Omental fat pad (tissue), 4 donors: Measurements from ENCODE around the gene SLC24A3. TPM values are rescaled to one million over a fixed set of nuclear protein-coding genes. Genes with fewer than 3 reads are reported as not detected.

Experiments used
- ATAC-seq: fragments of 150-250 bp; one replicate; pipeline ENCODE4 v1.9.1; 2016; ENCODE audit warnings: mild to moderate bottlenecking, moderate library complexity; ENCODE audit not compliant: low FRiP score
- DNase-seq: peaks from one replicate; pipeline ENCODE4 v3.0.0-alpha.2; 2019; ENCODE audit warnings: low spot score
- total RNA-seq, 4 donors: library from RNA; depleted of rRNA; stranded (reverse); fragments of >200 nt; gene quantifications; one replicate each; pipeline ENCODE4 v1.1.0, GENCODE V29; 2016
- TF ChIP-seq, protein P1 (sequence below), 3 donors: fragments of 450-650 bp; IDR thresholded peaks; one replicate each; pipeline ENCODE4 v1.5.1; 2016 to 2017; ENCODE audit warnings: antibody characterized with exemption in 3 of 3, mild to moderate bottlenecking in 3 of 3, moderate library complexity in 2 of 3

Gene SLC24A3
- total RNA-seq, 4 donors from 2014 or later, result 6.3 to 14.0 (median 9.2) TPM

DNA sequence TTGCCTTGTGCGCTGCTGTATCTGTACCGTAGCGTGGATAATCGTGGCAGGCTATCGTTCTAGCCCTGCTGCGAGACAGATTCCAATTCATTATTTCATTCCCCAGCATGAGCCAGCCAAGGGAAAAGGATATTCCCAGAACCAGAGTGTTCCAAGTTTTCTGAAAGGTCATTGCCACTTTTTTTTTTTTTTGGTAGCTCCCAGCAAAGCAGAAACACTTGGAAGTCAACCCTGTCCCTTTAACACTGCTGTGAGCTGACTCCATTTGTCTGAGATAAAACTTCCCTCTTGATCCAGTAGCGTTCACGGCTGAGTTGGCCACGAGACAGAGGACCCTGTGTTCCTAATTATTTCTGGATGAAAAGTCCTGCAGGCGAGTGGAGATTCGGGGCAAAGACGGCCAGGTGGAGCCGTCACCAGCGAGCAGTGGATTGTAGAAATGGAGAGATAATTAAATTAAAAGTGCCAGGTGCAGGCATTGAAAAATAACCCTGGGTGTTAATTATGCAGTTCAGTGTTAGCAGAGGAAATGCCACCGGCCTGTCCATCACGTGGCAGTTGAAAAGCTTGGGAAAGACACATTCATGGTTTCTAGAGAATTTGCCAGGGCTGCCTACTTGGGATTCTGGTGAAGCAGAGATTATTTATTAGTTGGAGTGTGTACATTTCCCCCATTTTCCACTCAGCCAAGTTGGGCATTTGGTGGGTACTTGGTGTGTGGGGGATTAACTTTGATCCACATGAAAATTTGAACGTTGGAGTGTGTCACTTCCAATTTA lies 164.2 kb downstream of the SLC24A3 start:
- TF ChIP-seq, protein P1, sequence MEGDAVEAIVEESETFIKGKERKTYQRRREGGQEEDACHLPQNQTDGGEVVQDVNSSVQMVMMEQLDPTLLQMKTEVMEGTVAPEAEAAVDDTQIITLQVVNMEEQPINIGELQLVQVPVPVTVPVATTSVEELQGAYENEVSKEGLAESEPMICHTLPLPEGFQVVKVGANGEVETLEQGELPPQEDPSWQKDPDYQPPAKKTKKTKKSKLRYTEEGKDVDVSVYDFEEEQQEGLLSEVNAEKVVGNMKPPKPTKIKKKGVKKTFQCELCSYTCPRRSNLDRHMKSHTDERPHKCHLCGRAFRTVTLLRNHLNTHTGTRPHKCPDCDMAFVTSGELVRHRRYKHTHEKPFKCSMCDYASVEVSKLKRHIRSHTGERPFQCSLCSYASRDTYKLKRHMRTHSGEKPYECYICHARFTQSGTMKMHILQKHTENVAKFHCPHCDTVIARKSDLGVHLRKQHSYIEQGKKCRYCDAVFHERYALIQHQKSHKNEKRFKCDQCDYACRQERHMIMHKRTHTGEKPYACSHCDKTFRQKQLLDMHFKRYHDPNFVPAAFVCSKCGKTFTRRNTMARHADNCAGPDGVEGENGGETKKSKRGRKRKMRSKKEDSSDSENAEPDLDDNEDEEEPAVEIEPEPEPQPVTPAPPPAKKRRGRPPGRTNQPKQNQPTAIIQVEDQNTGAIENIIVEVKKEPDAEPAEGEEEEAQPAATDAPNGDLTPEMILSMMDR (IDR thresholded peaks at IDR 0.05), result no peak
- no peak for DNase-seq
- ATAC-seq, result no peak

DNA sequence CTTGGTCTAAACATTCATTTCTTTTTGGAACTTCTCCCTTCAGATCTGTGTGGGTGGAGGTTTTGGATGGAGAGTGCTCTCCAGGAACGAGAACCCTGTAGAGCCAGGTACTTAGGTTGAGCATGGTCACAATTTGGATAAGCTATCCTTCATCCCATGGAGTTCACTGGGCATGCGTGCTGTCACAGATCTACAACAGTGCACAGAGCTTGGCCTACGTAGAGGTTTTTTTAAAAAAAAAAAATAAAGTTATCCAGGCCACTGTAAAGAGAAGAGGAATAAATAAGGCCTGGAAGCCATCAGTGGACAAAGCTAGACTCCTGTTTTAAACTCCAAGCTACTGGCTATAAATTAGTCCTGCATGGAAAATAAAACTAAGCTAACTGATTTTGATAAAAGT lies 165.6 kb downstream of the SLC24A3 start:
- TF ChIP-seq, protein P1 (IDR thresholded peaks at IDR 0.05), result no peak
- no peak for ATAC-seq
- no peak for DNase-seq

- ATAC-seq (no peak), DNase-seq (no peak)
These were observed 167.8 kb downstream of the SLC24A3 start for GRCh38 chr20:19380211-19380610.

DNA sequence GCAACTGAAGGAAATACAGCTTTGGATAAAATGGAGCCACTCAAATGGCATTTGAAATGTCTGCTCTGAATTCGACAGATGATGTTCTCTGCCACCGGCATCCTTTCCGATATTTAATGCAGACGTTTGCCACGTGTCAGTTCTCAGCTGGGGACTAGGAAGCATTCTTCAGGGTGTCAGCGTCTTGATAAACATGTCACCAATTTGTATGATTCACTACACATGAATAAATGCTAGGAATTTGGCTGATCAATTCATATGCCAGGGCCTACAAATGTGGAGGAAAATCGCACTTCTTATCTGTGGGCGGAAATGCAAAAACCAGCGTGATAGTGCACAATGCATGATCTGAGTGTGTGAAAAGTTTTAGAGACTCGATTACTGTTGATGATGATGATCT lies 169.5 kb downstream of the SLC24A3 start:
- DNase-seq (no peak), ATAC-seq (no peak)
- TF ChIP-seq, protein P1 (IDR thresholded peaks at IDR 0.05), result no peak

More at GRCh38 chr20:19380211-19380610, 167.8 kb downstream of the SLC24A3 start:
- TF ChIP-seq, protein P1 (IDR thresholded peaks at IDR 0.05), result no peak

GRCh38 chr20:19382386-19383340 lies 170.2 kb downstream of the SLC24A3 start:
- ATAC-seq (no peak), DNase-seq (no peak)
- TF ChIP-seq, protein P1 (IDR thresholded peaks at IDR 0.05), result no peak

DNA sequence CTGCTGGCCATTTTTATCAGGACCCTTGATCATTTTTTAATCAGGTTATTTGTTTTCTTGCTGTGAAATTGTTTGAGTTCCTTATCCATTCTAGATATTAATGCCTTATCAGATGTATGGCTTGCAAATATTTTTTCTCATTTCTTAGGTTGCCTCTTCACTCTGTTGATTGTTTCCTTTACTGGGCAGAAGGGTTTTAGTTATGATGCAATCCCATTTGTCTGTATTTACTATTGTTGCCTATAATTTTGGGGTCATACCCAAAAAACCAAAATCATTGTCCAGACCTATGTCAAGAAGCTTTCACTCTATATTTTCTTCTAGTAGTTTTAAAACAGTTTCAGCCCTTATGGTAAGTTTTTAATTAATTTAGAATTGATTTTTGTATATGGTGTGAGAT lies 172.5 kb downstream of the SLC24A3 start:
- TF ChIP-seq, protein P1 (IDR thresholded peaks at IDR 0.05), result no peak
- no peak for ATAC-seq
- no peak for DNase-seq
